ENCODE data around the gene CDYL2. TPM values are rescaled to one million over a fixed set of nuclear protein-coding genes. Genes with fewer than 3 reads are reported as not detected.
"Not testable (repeated sequence)": the region's sequence is repeated elsewhere in the genome, so short reads cannot be mapped to it uniquely, and the experiment has no call there.

Gene CDYL2
- total and polyA plus RNA-seq, 7 donors, result 0.23 to 2.2 (median 1.0) TPM

GRCh38 chr16:80735846-80736245 is 68.6 kb downstream of the CDYL2 start:
- no peaks in the 10 kb centered on the region for H3K36me3 ChIP-seq (ENCODE audit: insufficient read depth in 1 of 2, low read depth in 1 of 2)
- no peaks in the 10 kb centered on the region for H3K4me1 ChIP-seq
- H3K27ac ChIP-seq, result no peak overlapping the region
- ATAC-seq (no peak), DNase-seq (no peak)
- H3K9me3 ChIP-seq, result peaks cover 3% of the 10 kb centered on the region
- TF ChIP-seq CTCF (IDR thresholded peaks at IDR 0.05), result no peak
- H3K4me3 ChIP-seq, result no peak overlapping the region
- intact Hi-C loops (cut with DNase I), result no loop called here
- 47 to 54% (median 54%) methylated on average over 4 of the region's 4 CpGs for WGBS, 3 donors
- no peaks in the 10 kb centered on the region for H3K27me3 ChIP-seq (ENCODE audit: insufficient read depth in 3 of 3, low read length in 2 of 3)

DNA sequence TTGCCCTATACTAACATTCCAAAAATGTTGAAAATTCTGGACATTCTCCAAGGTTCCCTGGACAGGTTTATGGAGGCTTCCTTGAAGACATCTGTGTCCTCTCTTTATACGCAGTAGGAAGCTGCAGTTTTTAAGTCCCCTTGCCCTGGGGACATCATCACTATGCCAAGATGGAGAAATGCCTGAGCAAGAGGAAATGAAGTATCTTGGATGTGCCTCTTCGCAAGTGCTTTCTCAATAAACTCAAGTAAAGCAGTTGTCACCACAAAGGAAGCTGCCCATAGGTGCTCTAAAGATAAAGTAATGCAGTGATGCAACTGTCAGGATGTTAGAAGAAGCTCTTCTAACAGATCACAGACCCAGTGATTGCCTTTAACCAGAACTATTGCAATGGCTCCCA is 71.0 kb downstream of the CDYL2 start:
- H3K27me3 ChIP-seq (ENCODE audit: insufficient read depth in 3 of 3, low read length in 2 of 3), result no peaks in the 10 kb centered on the region
- H3K9me3 ChIP-seq, result no peaks in the 10 kb centered on the region
- H3K27ac ChIP-seq, result no peak overlapping the region
- H3K4me3 ChIP-seq, result no peak overlapping the region
- 17 to 38% (median 20%) methylated on average over 2 of the region's 2 CpGs for WGBS, 3 donors
- no peaks in the 10 kb centered on the region for H3K36me3 ChIP-seq (ENCODE audit: insufficient read depth in 1 of 2, low read depth in 1 of 2)
- TF ChIP-seq CTCF (IDR thresholded peaks at IDR 0.05), result no peak
- H3K4me1 ChIP-seq, result no peaks in the 10 kb centered on the region
- DNase-seq (no peak), ATAC-seq (no peak)
- intact Hi-C loops (cut with DNase I), result no loop called here

- Histone ChIP-seq H3K27ac (no peak overlapping the region), H3K4me1 (no peaks in the 10 kb centered on the region), H3K27me3 (ENCODE audit: insufficient read depth in 3 of 3, low read length in 2 of 3) (no peaks in the 10 kb centered on the region), H3K9me3 (no peaks in the 10 kb centered on the region), H3K36me3 (ENCODE audit: insufficient read depth in 1 of 2, low read depth in 1 of 2) (no peaks in the 10 kb centered on the region), H3K4me3 (no peak overlapping the region)
- no peak for TF ChIP-seq CTCF (IDR thresholded peaks at IDR 0.05)
- intact Hi-C loops (cut with DNase I), result no loop called here
- DNase-seq, result no peak
- WGBS, 3 donors, result 87 to 94% (median 93%) methylated on average over 2 of the region's 2 CpGs
- ATAC-seq, result no peak
These were observed 72.5 kb downstream of the CDYL2 start for GRCh38 chr16:80731915-80732314.

DNA sequence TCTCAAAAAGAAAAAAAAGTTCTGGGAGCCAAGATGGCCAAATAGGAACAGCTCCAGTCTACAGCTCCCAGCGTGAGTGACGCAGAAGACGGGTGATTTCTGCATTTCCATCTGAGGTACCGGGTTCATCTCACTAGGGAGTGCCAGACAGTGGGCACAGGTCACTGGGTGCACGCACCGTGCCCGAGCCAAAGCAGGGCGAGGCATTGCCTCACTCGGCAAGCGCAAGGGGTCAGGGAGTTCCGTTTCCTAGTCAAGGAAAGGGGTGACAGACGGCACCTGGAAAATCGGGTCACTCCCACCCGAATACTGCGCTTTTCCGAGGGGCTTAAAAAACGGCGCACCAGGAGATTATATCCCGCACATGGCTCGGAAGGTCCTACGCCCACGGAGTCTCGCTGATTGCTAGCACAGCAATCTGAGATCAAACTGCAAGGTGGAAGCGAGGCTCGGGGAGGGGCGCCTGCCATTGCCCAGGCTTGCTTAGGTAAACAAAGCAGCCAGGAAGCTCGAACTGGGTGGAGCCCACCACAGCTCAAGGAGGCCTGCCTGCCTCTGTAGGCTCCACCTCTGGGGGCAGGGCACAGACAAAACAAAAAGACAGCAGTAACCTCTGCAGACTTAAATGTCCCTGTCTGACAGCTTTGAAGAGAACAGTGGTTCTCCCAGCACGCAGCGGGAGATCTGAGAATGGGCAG is 77.2 kb downstream of the CDYL2 start:
- H3K9me3 ChIP-seq; H3K27me3 ChIP-seq (ENCODE audit: insufficient read depth in 3 of 3, low read length in 2 of 3); H3K27ac ChIP-seq; H3K4me3 ChIP-seq; intact Hi-C loops (cut with DNase I); ATAC-seq; H3K4me1 ChIP-seq; H3K36me3 ChIP-seq (ENCODE audit: insufficient read depth in 1 of 2, low read depth in 1 of 2); DNase-seq: not testable (repeated sequence)
- 95 to 98% (median 96%) methylated on average over 29 of the region's 29 CpGs for WGBS, 3 donors

DNA sequence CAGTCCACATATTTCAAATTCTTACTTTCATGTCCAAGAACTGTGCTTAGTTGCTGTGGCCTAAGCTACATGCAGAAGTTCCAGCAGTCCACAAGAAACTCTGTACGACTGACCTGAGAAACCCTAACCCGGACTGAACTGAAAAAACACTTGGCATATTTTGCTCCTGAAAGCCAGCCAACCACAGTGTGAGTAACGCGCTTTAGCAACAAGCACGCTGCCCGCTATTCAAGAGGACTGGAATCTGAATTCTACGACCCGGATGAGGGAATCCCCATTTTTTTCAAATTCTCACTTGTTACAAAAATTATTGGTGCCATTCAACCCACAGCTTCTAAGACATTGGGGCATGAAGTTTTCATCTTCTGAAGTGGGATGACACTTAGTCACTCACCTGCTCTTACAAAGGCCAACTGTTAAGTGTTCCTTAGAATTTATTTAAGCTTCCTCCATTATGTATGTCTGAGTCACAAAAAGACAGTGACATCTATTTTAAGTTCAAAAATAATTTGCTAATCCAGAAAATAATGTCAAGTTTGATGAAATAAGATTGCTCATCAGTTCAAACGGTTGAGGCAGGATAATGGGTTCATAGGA is 78.7 kb downstream of the CDYL2 start:
- no peaks in the 10 kb centered on the region for H3K4me1 ChIP-seq
- H3K4me3 ChIP-seq, result no peak overlapping the region
- no peak overlapping the region for H3K27ac ChIP-seq
- no peaks in the 10 kb centered on the region for H3K36me3 ChIP-seq (ENCODE audit: insufficient read depth in 1 of 2, low read depth in 1 of 2)
- WGBS, 3 donors, result 78 to 80% (median 79%) methylated on average over 9 of the region's 9 CpGs
- intact Hi-C loops (cut with DNase I), result no loop called here
- H3K9me3 ChIP-seq, result no peaks in the 10 kb centered on the region
- ATAC-seq (no peak), DNase-seq (no peak)
- no peak for TF ChIP-seq CTCF (IDR thresholded peaks at IDR 0.05)
- H3K27me3 ChIP-seq (ENCODE audit: insufficient read depth in 3 of 3, low read length in 2 of 3), result no peaks in the 10 kb centered on the region
